HG03571 (cell line): Measurements from ENCODE around the gene CLK1.
"Not testable (repeated sequence)": the region's sequence is repeated elsewhere in the genome, so short reads cannot be mapped to it uniquely, and the experiment has no call there.

Experiments used
- ATAC-seq: cut with Tn5 transposase; IDR thresholded peaks from one replicate; pipeline ENCODE4 v1.9.1; 2021; ENCODE audit not compliant: unreplicated experiment

The CLK1 gene

DNA sequence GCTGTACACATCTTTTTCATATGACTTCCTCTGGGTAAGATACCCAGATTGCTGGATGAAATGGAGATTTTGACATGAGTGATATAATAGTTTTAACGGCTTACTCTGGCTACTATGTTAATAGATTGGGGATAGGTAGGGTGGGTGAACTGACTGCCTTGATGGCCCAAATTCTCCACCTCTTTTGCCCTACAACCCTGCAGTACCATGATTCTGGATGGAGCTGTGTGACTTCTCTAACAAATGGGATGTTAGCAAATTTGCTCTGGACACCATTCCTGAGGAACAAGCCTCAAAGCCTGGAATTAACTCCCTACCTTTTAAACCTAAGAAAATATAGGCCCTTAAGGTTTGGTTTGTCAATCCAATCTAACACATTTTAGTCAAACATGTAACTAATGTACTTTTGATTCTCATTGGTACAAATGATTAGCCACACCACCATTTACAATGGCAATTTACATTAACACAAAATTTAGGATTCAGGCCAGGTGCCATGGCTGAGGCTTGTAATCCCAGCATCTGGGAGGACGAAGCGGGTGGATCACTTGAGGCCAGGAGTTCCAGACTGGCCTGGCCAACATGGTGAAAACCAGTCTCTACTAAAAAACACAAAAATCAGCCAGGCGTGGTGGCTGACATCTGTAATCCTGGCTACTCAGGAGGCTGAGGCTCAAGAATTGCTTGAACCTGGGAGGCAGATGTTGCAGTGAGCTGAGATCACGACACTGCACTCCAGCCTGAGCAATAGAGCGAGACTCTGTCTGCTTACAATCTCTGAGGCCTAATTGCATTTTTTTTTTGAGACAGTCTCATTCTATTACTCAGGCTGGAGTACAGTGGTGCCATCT, 12.8 kb downstream of the CLK1 start:
- ATAC-seq = no peak

DNA sequence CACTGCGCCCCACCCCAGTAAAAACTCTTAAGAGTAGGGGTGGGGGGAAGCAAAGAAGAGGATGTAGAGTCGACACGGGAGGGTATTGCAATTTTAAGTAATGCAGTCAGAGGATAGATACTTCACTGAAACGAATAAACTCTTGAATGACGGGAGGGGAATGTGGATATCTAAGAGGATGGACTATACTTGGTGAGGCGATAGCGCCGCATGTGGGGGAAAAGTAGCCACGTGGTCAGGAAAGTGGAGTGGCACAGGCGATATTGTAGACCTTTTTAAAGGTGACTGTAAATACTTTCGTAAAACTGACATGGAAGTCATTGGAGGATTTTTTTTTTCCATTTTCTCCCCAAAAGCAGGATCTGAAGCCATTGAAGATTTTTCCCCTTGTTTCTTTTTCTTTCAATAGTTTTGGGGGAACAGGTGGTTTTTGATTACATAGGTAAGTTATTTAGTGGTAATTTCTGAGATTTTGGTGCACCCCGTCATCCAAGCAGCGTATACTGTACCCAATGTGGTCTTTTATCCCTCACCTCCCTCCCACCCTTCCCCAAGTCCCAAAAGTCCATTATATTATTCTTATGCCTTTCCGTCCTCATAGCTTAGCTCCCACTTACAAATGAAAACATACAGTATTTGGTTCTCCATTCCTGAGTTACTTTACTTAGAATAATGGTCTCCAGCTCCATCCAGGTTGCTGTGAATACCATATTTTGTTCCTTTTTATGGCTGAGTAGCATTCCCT, 13.8 kb downstream of the CLK1 start:
- ATAC-seq = no peak

DNA sequence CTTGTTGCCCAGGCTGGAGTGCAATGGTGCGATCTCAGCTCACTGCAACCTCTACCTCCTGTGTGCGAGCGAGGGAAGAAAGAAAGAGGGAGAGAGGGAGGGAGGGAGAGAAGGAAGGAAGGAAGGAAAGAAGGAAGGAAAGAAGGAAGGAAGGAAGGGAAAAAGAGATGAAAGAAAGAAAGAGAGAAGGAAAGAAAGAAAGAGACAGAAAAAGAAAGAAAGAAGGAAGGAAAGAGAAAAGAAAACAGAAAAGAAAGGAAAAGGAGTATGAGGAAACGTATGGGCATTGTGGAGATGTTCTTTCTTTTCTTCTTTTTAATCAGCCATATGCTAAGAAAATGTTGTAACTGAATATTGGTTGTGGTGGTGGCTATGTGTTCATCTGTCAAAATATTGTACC, 16.5 kb downstream of the CLK1 start:
- ATAC-seq = no peak

DNA sequence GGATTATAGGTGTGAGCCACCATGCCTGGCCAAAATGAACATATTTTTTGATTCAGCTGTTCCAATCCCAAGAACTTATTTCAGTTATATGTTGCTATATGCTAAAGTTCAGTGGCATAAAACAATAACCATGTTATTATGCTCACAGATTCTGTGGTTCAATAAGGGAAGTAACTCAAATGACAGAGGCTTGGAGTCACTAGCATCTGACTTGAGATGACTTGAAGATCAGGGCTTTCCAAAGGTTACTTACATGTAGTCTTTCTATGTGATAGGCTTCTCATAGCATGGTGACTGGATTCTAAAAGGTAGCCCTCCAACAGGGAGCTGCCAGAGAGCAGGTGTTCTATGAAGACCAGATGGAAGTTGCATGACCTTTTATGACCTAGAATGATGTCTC, 17.2 kb downstream of the CLK1 start:
- no peak for ATAC-seq

DNA sequence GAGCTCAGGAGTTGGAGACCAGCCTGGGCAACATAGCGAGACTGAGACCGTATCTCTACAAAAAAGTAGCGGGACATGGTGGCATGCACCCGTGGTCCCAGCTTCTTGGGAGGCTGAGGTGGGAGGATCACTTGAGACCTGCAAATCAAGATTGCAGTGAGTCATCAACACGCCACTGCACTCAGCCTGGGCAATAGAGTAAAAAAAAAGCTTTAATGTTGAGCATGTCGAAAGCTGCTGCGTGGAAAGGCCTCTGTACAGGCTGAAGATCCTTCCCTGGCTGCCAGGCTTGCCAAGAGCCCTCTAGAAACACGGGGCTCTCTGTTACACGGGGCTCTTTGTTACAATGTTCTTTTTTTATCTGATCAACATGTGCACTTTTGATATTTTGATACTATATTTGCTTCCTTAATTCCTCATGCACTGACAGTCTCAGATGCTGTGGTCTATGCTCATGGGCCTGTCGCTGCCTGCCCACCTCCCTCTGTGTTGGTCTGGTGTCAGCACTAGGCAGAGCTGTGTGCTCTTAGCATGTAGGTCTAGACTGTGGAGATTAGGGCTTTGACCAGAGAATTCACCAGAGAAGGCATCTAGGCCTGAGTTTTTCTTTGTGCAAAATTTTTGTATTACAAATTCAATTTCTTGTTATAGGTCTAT, 18.7 kb downstream of the CLK1 start:
- ATAC-seq = no peak

DNA sequence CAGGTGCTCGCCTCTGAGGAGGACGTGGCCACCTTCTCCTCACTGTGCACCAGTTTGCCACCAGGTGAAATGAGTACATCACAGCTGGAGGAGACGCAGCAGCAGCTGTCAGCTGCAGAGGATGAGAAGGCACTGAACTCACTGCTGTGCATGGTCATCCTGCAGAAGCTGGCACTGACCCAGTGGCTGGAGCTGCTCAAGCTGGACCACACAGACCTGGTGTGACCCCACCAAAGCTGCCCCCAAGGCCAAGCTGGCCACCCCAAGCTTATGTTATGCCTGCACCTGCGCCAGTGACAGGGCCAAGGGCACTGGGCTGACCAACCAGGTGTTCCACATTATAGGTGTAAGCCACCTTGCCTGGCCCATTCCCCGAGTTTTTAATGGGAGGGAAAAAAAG, 19.3 kb downstream of the CLK1 start:
- no peak for ATAC-seq

DNA sequence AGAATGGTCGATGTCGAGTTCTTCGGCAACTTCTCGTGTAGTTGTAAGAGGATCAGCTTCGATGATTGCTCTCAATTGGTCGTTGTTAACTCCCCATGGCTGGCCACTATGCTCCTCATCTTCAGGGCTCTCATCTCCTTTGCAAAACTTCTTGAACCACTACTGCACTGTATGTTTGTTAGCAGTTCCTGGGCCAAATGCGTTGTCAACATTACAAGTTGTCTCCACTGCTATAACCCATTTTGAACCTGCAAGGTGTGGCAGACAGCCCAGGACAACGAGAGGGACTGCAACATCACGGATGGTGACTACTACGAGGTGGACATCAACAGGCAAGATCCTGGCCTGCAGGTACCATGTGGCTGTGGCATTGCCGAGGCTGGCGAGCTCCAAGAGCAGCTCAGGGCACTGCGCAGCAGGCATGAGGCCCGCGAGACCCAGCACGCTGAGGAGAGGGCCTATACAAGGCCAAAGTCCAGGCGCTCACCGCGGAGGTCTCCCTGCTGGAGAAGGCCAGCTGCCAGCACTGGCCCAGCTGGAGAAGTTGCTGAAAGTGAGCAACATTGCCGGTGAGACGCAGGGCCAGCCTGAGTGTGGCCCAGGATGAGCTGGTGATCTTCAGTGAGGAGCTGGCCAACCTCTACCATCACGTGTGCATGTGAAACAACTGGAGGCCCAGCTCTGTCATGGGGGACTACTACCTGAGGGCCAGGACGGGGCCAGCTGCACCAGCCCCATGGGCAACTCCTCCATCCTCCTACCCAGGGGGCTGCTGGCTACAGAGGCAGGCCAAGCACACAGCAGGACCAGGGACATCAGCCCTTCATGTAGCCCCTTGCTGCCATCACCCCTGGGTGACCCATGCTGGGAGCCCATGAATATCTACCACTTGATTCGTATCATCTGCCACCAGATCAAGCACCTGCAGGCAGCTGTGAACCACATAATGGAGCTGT, 20.2 kb downstream of the CLK1 start:
- no peak for ATAC-seq

DNA sequence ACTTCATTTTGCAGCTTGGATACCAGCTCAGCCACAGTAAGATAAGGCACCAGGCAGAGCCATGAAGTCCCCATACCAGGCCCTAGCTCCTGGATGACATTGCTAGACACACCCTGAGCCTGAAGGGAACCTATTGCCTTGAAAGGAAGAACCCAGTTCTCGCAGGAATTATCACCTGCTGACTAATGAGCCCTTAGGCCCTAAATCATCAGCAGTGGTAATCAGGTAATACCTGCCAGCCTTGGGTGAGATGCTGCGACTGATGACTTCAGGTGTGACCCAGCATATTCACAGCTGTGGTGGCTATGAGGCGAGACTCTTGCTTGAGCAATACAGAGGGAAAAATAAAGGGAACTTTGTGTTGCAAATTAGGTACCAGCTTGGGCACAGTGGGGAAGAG, 24.9 kb downstream of the CLK1 start:
- no peak for ATAC-seq

DNA sequence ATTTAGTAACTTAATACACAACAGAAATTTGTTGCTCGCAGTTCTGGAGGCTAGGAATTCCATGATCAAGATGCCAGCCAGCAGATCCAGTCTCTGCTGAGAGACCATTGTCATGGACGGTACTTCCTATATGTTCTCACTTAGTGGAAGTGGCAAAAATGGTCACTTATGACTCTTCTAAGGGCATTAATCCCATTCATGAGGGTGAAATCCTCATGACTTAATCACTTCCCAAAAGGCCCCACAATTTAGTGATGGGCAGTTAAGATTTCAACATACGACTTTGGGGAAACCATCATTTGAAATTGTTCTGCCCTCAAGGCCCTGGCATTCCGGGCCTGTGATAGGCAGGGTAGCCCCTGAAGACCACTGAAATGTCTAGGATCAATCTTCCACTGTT, 29.8 kb downstream of the CLK1 start:
- ATAC-seq = no peak

DNA sequence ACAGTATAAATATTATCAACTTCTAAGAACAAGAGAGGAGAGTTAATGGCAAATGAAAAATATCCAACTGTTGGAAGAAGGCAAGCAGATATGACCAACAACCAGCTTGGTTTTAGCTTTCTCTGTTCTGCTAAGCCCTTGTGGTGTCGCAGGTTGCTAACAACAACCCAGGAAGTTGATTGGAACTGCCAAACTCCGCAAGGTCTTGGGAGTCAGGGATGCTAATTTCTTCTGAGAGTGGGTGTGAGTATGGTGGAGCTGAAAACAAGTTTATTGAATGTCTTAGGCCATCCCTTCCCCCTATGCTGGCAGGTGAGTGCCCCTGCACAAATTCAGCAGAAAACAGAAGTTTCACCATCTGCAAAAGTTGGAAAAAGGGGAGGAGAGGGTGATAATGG, 35.2 kb downstream of the CLK1 start:
- ATAC-seq = no peak

DNA sequence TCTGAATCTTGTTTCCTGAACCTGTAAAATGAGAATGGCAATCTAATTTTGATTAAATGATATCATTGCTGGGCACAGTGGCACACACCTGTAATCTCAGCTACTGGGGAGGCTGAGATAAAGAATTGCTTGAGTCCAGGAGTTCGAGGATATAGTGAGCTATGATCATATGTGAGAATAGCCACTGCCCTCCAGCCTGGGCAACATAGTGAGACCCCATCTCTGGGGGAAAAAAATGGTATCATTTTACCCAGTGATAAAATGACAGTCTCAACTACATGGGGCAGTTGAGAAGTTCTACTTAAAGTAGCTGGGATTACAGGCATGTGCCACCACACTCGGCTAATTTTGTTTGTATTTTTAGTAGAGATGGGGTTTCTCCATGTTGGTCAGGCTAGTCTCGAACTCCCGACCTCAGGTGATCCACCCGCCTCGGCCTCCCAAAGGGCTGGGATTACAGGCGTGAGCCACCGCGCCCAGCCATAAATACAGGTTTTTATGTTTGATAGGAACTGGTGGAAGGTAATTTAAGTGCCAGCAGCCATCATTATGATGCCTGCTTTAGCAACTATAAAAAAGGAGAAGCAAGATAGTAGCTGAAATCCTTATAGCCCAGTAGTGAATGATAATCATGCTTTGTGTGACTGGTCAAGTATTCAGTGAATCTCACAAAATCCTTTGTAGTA, 35.7 kb downstream of the CLK1 start:
- no peak for ATAC-seq

DNA sequence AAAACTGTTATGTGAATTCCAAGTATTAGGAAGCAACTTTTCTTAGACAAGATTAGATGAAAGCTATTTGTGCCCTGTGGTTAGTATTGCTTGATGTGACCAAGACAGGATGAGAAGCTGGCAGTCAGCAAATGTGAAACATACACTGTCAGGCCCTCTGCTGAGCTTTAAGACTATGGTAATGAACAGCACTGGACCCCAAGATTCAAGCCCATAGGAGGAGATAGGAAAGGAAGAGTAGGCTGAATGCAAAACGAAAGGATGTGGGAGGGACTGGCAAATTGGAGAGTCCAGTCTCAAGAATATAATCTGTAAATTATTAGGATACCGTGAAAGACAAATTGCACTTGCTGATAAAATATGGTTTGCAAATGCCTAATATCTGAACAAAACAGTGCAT, 36.4 kb downstream of the CLK1 start:
- ATAC-seq = no peak

DNA sequence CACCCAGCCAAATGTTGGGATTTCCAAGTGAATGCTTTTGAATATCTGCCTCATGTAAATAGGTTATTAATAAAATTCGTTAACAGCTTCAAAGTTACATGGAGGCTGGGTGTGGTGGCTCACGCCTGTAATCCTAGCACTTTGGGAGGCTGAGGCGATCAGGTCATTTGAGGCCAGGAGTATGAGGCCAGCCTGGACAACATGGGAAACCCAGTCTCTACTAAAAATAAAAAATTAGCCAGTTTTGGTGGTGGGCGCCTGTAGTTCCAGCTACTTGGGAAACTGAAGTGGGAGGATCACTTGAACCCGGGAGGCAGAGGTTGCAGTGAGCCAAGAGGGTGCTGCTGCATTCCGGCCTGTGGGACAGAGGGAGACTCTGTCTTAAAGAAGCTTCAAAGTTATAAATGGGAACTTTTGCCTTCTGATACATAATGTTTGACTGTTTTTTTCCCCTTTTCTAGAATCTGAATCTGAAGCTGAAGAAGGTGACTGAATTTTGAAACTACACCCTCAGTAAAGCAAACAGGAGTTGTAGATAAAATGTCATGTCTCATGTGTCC, 42.7 kb downstream of the CLK1 start:
- no peak for ATAC-seq

DNA sequence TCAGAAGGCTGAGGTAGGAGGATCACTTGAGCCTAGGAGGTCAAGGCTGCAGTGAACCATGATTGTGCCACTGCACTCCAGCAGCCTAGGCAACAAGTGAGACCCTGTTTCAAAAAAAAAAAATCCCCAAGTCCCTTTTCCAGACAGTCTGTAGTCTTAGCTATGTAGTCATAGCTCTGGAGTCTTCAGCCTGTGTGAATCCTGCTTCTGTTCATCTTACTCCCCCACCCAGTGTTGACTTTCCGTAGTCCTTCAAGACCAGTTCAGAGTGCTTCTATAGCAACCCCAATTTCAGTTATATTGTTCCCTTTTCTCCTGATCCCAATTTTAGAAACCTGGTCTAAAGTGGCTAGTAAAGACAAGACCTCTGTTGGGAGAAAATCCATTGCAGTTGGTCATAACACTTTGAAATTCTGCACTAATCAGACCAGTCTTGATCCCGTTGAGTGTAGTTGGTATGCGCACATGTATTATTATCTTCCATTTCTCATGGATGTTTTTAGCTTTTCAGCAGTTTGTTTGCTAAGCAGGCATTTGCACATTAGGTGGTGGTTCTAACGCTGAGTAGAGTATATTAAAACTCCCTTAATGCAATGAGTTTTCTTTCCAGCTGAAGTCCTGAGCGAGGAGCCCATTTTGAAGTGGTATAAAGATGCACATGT, 43.8 kb downstream of the CLK1 start:
- ATAC-seq = no peak

DNA sequence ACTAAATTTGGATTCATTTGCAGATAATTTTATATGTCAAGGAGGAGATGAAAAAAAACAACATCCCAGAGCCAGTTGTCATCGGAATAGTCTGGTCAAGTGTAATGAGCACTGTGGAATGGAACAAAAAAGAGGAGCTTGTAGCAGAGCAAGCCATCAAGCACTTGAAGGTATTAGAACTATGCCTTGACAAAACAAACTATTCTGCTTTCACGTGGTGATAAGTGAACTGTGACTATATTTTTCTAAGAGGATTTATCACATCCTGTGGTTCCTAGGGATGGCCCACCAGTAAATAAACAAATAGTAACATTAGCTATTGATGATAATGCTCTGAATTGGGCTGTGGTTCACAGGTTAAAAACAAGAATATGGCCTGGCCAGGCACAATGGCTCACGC, 45.7 kb downstream of the CLK1 start:
- ATAC-seq = not testable (repeated sequence)

DNA sequence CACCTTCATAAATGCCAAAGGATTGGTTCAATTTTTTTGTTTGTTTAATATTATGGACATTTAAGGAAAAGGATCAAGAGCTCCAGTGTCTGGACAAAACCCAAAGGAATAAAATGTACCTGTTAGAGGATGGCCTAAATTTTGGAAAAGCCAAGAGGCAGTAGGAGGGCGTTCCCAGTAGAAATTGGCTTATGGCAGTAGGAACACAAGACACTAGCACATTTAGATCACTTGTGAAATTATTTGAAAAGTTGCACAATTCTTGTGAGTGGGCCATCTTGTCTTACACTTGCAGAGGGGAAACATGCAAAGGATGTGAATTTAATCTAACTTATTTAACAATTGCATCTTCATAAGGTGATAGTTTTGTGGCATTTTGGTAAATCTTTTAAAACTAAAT, 49.5 kb downstream of the CLK1 start:
- ATAC-seq = no peak

DNA sequence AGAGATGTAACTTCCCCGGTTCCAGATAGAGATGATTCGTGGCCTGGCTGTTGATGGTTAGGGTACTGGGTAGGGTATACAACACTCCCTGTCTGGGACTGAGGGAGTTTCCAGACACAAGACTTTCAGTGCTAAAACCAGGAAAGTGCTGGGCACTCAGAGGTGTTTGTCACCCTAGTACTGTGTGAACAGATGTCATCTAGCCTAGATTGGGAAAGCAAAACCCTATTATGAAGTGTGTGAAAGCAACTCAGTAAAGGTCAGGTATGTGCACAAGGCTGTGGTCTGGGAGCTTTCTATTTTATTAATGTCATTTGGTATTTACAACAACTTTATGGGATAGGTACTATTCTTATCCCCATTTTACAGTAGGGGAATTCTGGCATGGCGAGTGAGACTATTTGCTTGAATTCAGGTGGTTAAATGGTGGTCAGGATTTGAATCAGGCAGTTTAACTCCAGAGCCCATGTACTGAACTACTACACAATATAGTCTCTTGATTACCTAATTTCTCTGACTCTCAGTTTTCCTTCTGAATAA, 50.1 kb downstream of the CLK1 start:
- no peak for ATAC-seq

DNA sequence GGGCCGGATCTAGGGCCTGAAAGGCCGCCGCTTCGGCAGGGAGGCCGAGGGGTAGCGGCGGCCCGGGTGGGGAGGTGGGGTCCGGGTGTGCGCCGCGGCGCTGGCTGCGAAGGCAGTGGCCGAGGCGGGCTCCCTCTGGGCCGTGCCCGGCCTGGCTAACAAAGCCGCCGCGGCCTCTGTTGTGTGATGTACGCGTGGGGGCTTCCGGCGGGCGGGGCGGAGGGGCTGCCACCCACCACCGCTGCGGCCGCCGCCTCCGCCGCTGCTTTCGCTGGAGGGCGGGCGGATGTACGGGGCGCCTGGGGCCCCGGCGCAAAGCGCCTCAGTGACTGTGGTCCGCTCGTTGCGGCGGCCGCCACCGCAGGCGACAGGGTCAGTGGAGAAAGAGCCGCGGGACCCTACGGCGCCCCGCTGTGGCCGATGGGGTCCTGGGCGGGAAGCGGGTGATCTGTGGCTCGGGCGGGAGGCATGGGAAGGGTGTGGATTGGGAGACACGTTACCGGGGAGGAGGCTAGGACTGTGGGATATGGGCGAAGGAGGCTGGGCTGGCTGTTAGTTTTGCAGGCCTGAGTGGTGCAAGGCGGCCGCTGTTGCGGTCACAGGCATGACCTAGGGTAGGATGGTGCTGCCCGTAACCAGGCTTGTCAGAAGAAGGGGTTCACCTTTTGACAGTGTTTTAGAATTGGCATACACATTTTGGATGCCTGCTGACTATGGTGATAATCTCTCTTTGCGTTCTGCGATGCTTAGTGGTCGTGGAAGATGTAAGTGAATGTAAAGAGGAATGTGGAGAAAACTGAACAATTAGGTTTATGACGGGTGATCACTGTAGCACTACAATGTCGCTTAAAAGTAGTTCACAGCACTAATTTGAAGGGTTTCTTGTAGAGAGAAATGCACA, 52.1 kb downstream of the CLK1 start:
- ATAC-seq = peak; percentile 41
